GM21717 (cell line): Measurements from ENCODE around the gene RGMB.
A peak's percentile ranks its signal among the peaks of the same experiment; 100 is the strongest.

Source experiments
- ATAC-seq: cut with Tn5 transposase; IDR thresholded peaks from one replicate; pipeline ENCODE4 v1.9.1; 2021; ENCODE audit warnings: mild to moderate bottlenecking, moderate library complexity; ENCODE audit not compliant: unreplicated experiment

Gene RGMB

GRCh38 chr5:98767581-98767980 lies 5.9 kb upstream of the RGMB start:
- no peak for ATAC-seq

DNA sequence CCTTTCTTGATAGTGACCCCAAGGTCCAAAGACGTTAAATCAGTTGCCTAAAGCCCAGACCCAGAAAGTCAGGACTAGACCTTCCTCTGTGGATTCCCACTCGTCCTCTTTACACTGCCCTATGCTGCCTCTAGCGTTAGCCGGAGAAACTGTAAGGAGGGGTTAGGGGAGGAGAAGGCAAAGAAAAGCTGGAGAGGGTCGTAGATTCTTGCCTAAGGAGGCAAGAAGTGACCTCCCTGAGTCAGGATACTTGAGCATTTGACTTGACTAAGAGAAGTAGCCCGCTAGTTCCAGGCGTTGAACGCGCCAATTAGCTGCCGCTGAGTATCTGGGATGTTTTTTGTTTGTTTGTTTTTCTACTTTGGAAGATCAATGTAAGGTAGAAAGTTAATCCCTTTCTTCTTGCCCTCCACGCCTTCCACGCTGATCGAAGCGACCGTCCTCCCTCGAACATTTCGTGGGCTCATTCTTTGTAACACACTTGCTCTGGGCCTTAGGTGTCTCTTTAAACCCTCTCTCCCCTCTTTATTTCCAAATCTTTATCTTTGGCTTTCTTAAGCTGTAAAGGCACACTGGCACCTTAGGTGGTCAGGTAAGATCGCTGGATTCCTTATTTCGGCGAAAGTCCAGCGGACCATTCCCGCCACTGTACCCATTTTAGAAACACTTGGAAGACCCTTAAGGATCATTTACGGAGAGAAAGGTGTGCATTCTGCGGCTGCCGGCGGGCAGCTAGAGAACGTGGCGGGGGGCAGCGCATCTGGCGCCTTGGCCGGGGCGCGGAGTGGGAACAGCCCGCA lies 5.1 kb upstream of the RGMB start:
- peak; percentile 47 for ATAC-seq

- ATAC-seq, result no peak
Observed at GRCh38 chr5:98768960-98769209, 4.6 kb upstream of the RGMB start.

GRCh38 chr5:98769210-98769958 lies 4.1 kb upstream of the RGMB start:
- no peak for ATAC-seq

GRCh38 chr5:98769959-98770208 lies 3.6 kb upstream of the RGMB start:
- no peak for ATAC-seq

GRCh38 chr5:98770209-98770910 lies 3.1 kb upstream of the RGMB start:
- ATAC-seq, result no peak

DNA sequence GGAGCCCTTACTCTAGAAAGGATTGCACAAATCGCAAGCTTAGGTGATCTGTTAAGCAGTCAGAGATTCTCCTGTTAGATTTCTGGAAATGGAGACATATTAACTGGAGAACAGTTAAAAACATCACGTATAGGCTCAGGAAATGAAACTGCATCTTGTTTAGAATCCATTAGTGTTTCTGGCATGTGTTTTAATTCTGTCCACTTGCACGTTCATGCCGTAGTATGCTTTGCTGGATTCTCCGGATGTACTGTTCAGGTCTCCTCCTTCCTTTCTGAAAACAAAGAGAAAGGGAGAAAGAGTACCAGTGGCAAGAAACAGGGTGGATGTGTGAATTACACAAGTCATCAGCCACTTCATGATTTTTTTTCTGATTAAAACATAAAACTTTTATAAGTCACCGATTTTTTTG lies 2.5 kb upstream of the RGMB start:
- ATAC-seq, result no peak

- no peak for ATAC-seq
Observed at GRCh38 chr5:98771382-98772109, 1.9 kb upstream of the RGMB start.

GRCh38 chr5:98772415-98773213 lies 849 bp upstream of the RGMB start:
- peak; percentile 15 for ATAC-seq

DNA sequence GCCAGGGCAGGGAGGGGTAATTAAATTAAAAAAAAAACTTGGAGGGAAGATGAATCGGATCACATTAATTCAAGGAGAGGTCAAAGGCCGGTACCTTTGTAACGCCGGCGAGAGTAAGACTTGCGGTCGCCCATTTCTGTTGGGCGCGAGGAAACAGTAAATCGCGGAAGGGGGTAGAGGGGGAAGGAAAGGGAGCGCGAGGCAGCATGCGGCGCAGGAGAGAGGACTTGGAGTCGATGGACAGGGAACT lies 324 bp upstream of the RGMB start:
- ATAC-seq, result no peak

DNA sequence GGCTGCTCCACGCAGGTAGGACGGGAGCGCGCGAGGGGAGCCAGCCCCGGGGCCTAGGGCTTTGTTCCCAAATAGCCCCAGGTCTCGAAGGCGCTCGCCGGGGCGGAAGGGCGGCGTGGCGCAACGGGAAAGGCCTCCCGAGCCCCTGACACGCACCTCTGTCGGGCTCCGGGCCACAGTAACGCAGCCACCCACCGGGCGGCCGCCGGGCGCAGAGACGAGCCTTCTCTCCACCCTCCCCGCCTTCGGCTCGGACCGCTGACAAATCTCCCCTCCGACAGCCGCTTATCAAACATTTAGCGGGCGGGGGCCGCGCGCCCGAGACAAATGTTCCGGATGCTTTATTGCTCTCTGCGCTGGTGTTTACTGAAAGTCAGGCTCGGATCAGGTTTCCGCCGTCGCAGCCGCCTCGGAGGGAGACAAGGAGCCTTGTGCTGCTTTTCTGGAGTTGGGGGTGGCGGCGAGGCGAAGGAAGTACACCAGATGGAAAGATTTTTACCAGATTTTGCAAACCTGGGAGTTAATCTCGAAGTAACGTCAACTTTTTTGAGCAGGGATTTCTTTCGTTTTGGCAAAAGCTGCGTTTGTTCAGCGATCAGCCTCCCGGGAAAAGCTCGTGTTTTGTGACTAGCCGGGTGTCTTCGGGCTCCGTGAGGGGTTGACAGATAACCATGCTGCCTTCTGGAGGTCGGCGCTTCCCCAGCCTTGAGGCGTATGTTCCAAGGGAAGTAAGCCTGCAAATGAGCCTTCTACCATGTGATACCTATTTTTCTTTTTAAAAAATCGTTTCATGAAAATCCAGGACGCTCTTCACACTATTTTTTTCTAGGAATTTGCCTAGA lies 950 bp downstream of the RGMB start:
- peak; percentile 32 for ATAC-seq

- ATAC-seq, result no peak
Observed at GRCh38 chr5:98775246-98776065, 2.0 kb downstream of the RGMB start.

- no peak for ATAC-seq
Observed at GRCh38 chr5:98776066-98776705, 2.7 kb downstream of the RGMB start.

- ATAC-seq, result no peak
Observed at GRCh38 chr5:98777295-98777694, 3.8 kb downstream of the RGMB start.

- ATAC-seq, result no peak
Observed at GRCh38 chr5:98779264-98779877, 5.9 kb downstream of the RGMB start.

DNA sequence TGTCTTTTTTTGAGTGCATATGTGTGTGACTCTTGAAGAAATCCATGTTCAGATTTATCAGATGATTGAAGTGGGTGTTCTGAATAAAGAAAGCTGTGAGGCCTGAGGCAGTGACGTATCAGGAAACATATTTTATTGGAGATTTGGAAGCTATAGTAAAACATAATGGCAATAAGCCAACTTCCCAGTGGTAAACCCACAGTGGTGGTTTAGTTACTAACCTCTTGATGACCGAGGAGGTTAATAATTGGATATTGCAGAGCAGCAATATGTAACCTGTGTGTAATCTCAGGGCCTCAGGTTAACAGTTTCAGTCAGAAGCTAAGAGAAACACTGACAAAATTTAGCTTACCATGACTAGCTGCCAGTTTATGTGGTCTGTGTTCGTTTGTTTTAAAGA lies 6.9 kb downstream of the RGMB start:
- ATAC-seq, result no peak

- ATAC-seq, result no peak
Observed at GRCh38 chr5:98781520-98781919, 8.1 kb downstream of the RGMB start.

- ATAC-seq, result no peak
Observed at GRCh38 chr5:98781964-98782363, 8.5 kb downstream of the RGMB start.
